ENCODE results near the gene DDRGK1.

Gene DDRGK1

DNA sequence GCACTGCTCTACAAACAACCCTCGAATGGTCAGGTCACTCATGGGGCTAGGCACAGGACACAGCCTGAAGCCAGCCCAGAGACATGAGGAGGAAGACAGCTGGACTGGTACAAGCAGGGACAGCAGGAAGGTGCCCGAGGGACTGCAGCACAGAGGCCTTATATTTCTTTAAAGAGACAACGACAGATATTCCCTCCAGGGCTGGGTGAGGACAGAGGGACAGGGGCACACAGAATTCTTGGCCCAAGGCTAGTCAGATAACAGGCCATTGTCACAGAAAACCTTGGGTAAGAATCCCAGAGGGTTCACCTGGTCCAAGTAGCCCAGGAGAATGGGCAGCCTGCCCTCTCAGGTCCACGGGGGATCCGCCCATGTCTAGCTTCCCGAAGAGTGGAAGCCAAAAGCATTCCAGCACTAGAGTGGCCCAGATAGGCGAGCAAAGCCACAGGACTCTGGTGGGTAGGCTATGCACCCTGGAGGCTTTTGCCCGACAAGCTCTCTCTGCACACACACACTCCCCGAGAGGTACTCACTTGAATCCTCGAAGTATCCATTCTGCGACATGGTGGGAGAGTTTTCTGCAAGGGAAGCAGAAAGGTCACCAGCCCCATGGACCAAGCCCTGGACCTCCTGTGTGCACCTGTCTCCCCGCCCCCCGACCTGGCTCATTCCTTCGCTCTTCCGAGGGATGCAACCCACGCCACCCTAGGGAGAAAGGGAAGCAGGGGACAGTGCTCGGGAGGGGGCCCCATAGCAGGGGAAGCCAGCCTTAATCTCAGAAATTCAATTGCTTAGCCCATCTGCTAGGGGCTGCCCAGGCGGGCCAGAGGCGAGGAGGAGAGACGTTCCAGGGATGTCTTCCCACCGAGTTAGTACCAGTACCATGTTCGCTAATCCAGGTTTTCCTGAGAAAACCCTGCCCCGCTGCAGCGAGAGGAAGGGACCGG is 32.8 kb upstream of the DDRGK1 start:
- no peak overlapping the region for H3K4me3 ChIP-seq (ENCODE audit: low read depth, low read length)
- no peak for TF ChIP-seq CTCF (IDR thresholded peaks at IDR 0.05; ENCODE audit: low read depth, low read length)
- DNase-seq (ENCODE audit: low read depth, low spot score) = no peak

GRCh38 chr20:3235666-3236324 is 31.3 kb upstream of the DDRGK1 start:
- no peak for DNase-seq (ENCODE audit: low read depth, low spot score)
- no peak for TF ChIP-seq CTCF (IDR thresholded peaks at IDR 0.05; ENCODE audit: low read depth, low read length)
- no peak overlapping the region for H3K4me3 ChIP-seq (ENCODE audit: low read depth, low read length)
- in situ Hi-C loops (cut with HindIII; ENCODE audit: low sequenced_read_pairs) = no loop called here

More for the DNA sequence above, 32.8 kb upstream of the DDRGK1 start:
- in situ Hi-C loops (cut with HindIII; ENCODE audit: low sequenced_read_pairs) = no loop called here

GRCh38 chr20:3233991-3234498 is 29.6 kb upstream of the DDRGK1 start:
- H3K4me3 ChIP-seq (ENCODE audit: low read depth, low read length) = no peak overlapping the region
- no peak for DNase-seq (ENCODE audit: low read depth, low spot score)
- no peak for TF ChIP-seq CTCF (IDR thresholded peaks at IDR 0.05; ENCODE audit: low read depth, low read length)
- in situ Hi-C loops (cut with HindIII; ENCODE audit: low sequenced_read_pairs) = no loop called here

DNA sequence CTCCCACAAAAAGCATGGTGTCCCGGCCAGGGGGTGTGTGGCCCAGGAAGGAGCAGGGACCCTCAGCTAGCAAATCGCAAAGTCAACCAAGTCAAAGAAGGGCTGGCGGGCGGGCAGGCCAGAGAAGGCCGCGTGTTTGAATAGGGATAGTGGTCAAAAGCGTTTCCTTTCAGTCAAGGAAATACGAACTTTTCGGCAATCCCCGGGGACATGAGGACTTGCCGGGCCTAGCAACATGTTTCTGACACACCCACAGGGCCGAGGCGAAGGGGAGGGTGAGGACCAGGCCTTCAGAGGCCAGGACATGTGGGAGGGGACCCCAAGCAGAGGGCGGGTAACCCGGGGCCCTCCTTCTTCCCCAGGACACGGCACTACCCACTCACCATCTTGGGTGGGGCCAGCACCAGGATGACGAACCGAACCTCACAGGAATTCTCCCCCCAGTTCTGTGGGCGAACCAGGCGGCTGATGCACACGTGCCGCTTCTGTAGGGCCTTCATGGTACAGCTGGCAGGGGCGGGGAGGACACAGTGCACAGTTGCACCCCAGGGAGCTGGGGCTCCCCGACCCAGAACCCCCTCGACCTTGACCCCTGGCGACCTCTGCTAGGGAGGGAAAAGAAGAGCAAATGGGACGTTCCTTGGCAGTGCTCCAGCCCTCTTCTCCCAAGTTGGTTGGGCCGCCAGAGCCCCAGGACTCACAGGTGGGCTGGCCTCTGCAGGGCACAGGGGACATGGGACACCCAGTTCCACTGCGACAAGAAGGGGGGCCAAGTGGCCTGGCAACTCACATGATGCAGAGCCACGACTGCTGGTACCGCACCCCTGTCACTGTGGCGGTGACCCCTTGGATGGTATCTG is 28.9 kb upstream of the DDRGK1 start:
- TF ChIP-seq CTCF (IDR thresholded peaks at IDR 0.05; ENCODE audit: low read depth, low read length) = no peak
- DNase-seq (ENCODE audit: low read depth, low spot score) = no peak
- no peak overlapping the region for H3K4me3 ChIP-seq (ENCODE audit: low read depth, low read length)
- in situ Hi-C loops (cut with HindIII; ENCODE audit: low sequenced_read_pairs) = no loop called here

GRCh38 chr20:3231889-3232588 is 27.6 kb upstream of the DDRGK1 start:
- H3K4me3 ChIP-seq (ENCODE audit: low read depth, low read length) = no peak overlapping the region
- no peak for TF ChIP-seq CTCF (IDR thresholded peaks at IDR 0.05; ENCODE audit: low read depth, low read length)
- in situ Hi-C loops (cut with HindIII; ENCODE audit: low sequenced_read_pairs) = no loop called here
- DNase-seq (ENCODE audit: low read depth, low spot score) = no peak
